ENCODE data around the gene PABPN1.

The PABPN1 gene

GRCh38 chr14:23365036-23365731 lies 43.9 kb downstream of the PABPN1 start, which contains the start of gene EFS:
TSS of gene EFS (minus strand) at chr14:23365172. CDS start at chr14:23365025, 147 bp downstream.
- TF ChIP-seq CTCF (IDR thresholded peaks at IDR 0.05; ENCODE audit: low read depth, low read length) = no peak
- H3K4me1 ChIP-seq = no peaks in the 10 kb centered on the region
- no peaks in the 10 kb centered on the region for H3K9me3 ChIP-seq
- no peak for DNase-seq
- H3K4me3 ChIP-seq (ENCODE audit: low read depth, low read length) = no peak within 1 kb of the TSS
- no peaks in the 10 kb centered on the region for H3K27me3 ChIP-seq
- no peaks in the 10 kb centered on the region for H3K36me3 ChIP-seq

GRCh38 chr14:23365732-23366425 lies 44.6 kb downstream of the PABPN1 start:
- Histone ChIP-seq H3K4me3 (ENCODE audit: low read depth, low read length) (no peak overlapping the region), H3K36me3 (no peaks in the 10 kb centered on the region), H3K4me1 (no peaks in the 10 kb centered on the region), H3K27me3 (no peaks in the 10 kb centered on the region), H3K9me3 (no peaks in the 10 kb centered on the region)
- no peak for DNase-seq
- TF ChIP-seq CTCF (IDR thresholded peaks at IDR 0.05; ENCODE audit: low read depth, low read length) = no peak

- Histone ChIP-seq H3K4me3 (ENCODE audit: low read depth, low read length) (no peak overlapping the region), H3K4me1 (no peaks in the 10 kb centered on the region), H3K9me3 (no peaks in the 10 kb centered on the region), H3K36me3 (no peaks in the 10 kb centered on the region), H3K27me3 (no peaks in the 10 kb centered on the region)
- TF ChIP-seq CTCF (IDR thresholded peaks at IDR 0.05; ENCODE audit: low read depth, low read length) = no peak
- DNase-seq = no peak
Observed at GRCh38 chr14:23366426-23366921, 45.2 kb downstream of the PABPN1 start.

- DNase-seq = no peak
- no peaks in the 10 kb centered on the region for H3K9me3 ChIP-seq
Observed at GRCh38 chr14:23370221-23370620, 49.0 kb downstream of the PABPN1 start.

GRCh38 chr14:23371865-23372264 lies 50.6 kb downstream of the PABPN1 start:
- Histone ChIP-seq H3K9me3 (no peaks in the 10 kb centered on the region), H3K4me1 (no peaks in the 10 kb centered on the region), H3K27me3 (no peaks in the 10 kb centered on the region; the same call in 1 of the 2 replicates), H3K36me3 (no peaks in the 10 kb centered on the region), H3K4me3 (ENCODE audit: low read depth, low read length) (no peak overlapping the region)
- DNase-seq = no peak
- TF ChIP-seq CTCF (IDR thresholded peaks at IDR 0.05; ENCODE audit: low read depth, low read length) = no peak

More at GRCh38 chr14:23370221-23370620, 49.0 kb downstream of the PABPN1 start:
- Histone ChIP-seq H3K36me3 (no peaks in the 10 kb centered on the region), H3K4me3 (ENCODE audit: low read depth, low read length) (no peak overlapping the region), H3K27me3 (no peaks in the 10 kb centered on the region; the same call in 1 of the 2 replicates), H3K4me1 (no peaks in the 10 kb centered on the region)
- TF ChIP-seq CTCF (IDR thresholded peaks at IDR 0.05; ENCODE audit: low read depth, low read length) = no peak

GRCh38 chr14:23372509-23372908 lies 51.3 kb downstream of the PABPN1 start, which contains the start of gene IL25:
TSS of gene IL25 (plus strand) at chr14:23372809.
- Histone ChIP-seq H3K4me1 (no peaks in the 10 kb centered on the region), H3K27me3 (no peaks in the 10 kb centered on the region; the same call in 1 of the 2 replicates), H3K4me3 (ENCODE audit: low read depth, low read length) (no peak within 1 kb of the TSS), H3K9me3 (no peaks in the 10 kb centered on the region), H3K36me3 (no peaks in the 10 kb centered on the region)
- no peak for TF ChIP-seq CTCF (IDR thresholded peaks at IDR 0.05; ENCODE audit: low read depth, low read length)
- no peak for DNase-seq
